ENCODE data around the gene CNPY1.
"Not testable (repeated sequence)": the region's sequence is repeated elsewhere in the genome, so short reads cannot be mapped to it uniquely, and the experiment has no call there.

CNPY1 gene

GRCh38 chr7:155533120-155533826 lies 13.1 kb downstream of the CNPY1 start:
- DNase-seq (ENCODE audit: low read depth in 2 of 2), result no peak

DNA sequence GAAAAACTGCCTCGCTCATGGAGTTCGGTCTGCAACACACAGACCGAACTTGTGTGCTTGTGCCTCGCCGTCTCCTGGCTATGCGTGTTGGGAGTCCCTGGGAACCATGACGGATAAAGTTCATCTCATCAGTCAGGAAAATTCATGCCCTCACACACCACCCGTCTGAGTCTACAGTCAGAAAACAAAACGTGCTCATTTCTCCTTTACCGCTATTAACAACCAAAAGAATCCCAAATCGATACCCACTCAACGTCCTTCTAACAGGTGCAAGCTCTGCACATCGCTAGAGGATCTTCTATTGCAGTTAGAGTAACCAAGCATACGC lies 13.6 kb downstream of the CNPY1 start:
- no peak for DNase-seq (ENCODE audit: low read depth in 2 of 2)

DNA sequence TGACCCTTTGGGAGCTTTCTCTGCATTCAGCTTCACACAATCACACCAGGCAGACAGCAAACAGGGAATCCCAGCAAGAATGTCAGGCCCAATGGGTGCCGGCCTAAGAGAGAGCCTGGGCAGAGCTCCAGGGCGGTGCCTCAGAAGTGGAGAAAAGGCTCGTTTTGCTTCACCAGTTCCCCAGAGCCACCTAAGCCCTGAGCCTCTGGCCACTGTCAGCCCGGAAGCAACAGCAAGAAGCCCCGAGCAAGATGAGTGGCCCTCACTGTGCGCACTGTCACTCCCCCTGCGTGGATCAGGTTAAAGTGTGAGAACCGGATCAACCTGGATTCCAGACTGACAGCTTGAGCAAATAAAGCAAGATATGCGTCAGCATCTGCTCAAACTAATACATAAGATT lies 14.7 kb downstream of the CNPY1 start:
- no peak for DNase-seq (ENCODE audit: low read depth in 2 of 2)

GRCh38 chr7:155530601-155531000 lies 15.8 kb downstream of the CNPY1 start:
- DNase-seq (ENCODE audit: low read depth in 2 of 2), result no peak

DNA sequence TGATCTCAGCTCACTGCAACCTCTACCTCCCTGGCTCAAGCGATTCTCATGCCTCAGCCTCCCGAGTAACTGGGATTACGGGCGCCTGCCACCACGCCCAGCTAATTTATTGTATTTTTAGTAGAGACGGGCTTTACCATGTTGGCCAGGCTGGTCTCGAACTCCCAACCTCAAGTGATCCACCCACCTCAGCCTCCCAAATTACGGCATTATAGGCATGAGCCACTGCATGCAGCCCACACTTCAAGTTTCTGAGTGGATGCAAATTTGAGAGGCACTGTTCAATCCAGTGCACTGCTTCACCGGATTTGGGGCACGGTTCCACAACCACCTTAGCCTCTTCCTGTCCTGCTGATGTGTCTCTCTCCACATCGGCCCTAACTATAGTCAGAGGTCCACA lies 16.5 kb downstream of the CNPY1 start:
- DNase-seq (ENCODE audit: low read depth in 2 of 2), result no peak

DNA sequence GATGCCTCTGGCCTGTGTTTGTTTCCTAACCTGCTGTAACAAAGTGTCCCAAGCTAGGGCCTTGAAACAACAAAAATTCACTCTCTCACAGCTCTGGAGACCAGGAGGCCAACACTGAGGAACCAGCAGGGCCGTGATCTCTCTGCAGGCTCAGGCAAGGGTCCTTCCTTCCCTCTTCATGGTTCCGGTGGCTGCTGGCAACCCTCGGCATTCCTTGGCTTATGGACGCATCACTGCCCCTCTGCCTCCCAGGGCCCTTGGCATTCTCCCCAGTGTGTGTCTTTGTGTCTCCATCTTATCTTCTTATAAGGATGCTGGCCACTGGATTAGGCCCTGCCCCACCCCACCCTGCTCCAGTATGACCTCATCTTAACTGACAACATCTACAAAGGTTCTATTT lies 17.0 kb downstream of the CNPY1 start:
- no peak for DNase-seq (ENCODE audit: low read depth in 2 of 2)

- no peak for DNase-seq (ENCODE audit: low read depth in 2 of 2)
Measured at GRCh38 chr7:155527664-155528063, 18.7 kb downstream of the CNPY1 start.

GRCh38 chr7:155526225-155526624 lies 20.1 kb downstream of the CNPY1 start:
- no peak for DNase-seq (ENCODE audit: low read depth in 2 of 2)

- no peak for DNase-seq (ENCODE audit: low read depth in 2 of 2)
Measured at GRCh38 chr7:155524018-155524556, 22.3 kb downstream of the CNPY1 start.

- no peak for DNase-seq (ENCODE audit: low read depth in 2 of 2)
Measured at GRCh38 chr7:155523168-155523675, 23.1 kb downstream of the CNPY1 start.

- DNase-seq (ENCODE audit: low read depth in 2 of 2), result no peak
Measured at GRCh38 chr7:155521743-155522398, 24.5 kb downstream of the CNPY1 start.

DNA sequence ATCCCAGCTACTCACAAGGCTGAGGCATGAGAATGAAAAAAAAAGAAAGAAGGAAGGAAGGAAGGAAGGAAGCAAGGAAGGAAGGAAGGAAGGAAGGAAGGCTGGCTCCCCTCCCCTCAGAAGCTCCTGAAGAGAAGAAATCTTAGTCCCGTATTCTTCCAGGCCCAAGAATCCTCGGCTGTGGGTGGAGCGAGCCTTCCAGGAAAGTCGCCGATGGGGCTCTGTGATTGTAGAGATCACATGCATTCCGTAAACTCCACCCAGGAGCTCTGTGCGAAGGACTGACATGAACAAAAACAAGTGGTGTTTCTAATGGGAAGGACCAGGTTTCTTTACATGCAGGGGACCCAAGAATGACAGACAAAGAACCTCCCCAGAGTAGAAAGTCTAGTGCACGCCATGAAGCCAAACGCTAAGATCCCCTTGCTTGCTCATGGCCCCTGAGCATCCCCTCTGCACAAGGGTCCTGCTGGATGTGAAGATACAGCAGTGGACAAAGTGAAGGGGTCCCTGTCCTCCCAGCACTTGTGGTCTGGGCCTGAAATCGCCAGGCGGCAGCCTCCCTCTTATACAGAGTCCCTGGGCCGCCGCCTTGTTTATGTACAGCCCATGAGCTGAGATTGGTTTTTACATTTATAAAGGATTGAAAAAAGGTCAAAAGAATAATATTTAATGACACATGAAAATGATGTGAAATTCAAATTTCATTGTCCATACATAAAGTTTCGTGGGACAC lies 25.2 kb downstream of the CNPY1 start:
- DNase-seq (ENCODE audit: low read depth in 2 of 2), result no peak

- DNase-seq (ENCODE audit: low read depth in 2 of 2), result no peak
Measured at GRCh38 chr7:155520114-155520513, 26.2 kb downstream of the CNPY1 start.

- DNase-seq (ENCODE audit: low read depth in 2 of 2), result not testable (repeated sequence)
Measured at GRCh38 chr7:155519358-155519757, 27.0 kb downstream of the CNPY1 start.

DNA sequence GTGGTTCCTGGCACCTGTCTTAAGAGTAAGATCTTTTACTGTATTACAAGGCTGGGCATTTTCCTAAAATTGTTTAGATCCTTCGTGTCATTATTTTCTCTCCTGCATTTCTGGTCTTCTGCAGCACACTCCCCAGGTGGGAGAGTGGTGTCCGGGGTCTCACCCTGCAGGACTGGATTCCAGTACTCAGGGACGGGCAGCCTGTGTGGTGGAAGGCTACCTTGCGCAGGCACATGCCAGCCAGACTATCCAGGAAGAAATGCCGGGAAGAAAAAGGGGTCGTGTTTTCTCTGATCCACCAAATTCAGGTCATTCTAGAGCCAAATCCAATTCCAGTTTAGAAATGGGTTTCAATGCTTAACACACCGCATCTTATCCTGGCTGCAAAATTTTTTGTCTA lies 27.7 kb downstream of the CNPY1 start:
- no peak for DNase-seq (ENCODE audit: low read depth in 2 of 2)

GRCh38 chr7:155517969-155518368 lies 28.4 kb downstream of the CNPY1 start:
- DNase-seq (ENCODE audit: low read depth in 2 of 2), result no peak

DNA sequence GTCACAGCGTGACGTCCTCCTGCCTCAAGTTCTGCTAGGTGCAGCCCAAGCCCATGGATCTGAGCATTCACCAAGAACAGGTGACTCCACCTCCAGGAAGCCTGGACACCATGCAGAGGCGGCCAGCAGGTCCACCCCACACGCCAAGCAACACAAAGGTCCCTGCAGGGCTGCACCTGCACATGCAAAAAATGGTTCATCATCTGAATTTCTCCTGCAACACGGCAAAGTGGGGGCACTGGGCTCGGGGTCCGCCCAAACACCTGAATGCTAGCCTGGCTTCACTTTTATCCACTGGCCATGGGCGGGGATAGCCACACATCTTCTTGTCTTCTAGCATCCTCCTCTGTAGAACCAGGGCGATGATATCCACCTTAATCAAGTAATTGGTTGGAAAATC lies 28.9 kb downstream of the CNPY1 start:
- no peak for DNase-seq (ENCODE audit: low read depth in 2 of 2)

- no peak for DNase-seq (ENCODE audit: low read depth in 2 of 2)
Measured at GRCh38 chr7:155516466-155516865, 29.9 kb downstream of the CNPY1 start.

DNA sequence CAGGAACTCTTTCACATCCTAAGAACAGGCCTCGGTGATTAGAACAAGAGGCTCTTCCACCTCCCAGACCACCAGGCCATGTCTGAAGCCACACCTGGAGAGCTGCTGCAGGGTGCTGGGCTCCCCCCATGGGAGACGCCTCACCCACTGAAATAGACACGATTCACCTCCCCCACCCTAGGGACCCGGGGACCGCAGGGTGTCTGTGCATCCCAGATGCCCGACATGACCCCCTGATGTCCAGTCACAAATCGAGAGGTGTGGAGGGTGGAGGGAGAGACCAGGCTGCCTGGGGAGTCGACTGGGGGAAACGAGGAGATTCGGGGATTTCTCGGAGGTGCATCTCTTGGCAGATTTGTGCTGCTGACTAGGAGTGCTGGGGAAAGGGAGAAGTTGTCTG lies 31.0 kb downstream of the CNPY1 start:
- no peak for DNase-seq (ENCODE audit: low read depth in 2 of 2)

GRCh38 chr7:155514296-155514695 lies 32.1 kb downstream of the CNPY1 start:
- no peak for DNase-seq (ENCODE audit: low read depth in 2 of 2)

GRCh38 chr7:155513543-155514285 lies 32.6 kb downstream of the CNPY1 start:
- no peak for DNase-seq (ENCODE audit: low read depth in 2 of 2)

All from stimulated activated CD4-positive, alpha-beta T cell treated with anti-CD3 and anti-CD28 coated beads, Interleukin-1b, Interleukin-23, amount 100 ng/mL, for 4 hours (primary cell).